Uterus (tissue), 2 donors: ENCODE measurements around the gene PLXNA3.

Experiments
- CTCF ChIP-seq, 4 experiments: fragments of 200-600 bp in 2 of 4; fragments of 450-650 bp in 2 of 4; sonication (generic) in 2 of 4; IDR thresholded peaks; one replicate each; pipeline ENCODE4 v1.5.1; 2016 to 2019; ENCODE audit warnings: antibody characterized with exemption in 4 of 4, mild to moderate bottlenecking in 2 of 4, moderate library complexity in 1 of 4
- POLR2A ChIP-seq, 2 donors: fragments of 450-650 bp; IDR thresholded peaks; one replicate each; pipeline ENCODE4 v1.6.1; 2016; ENCODE audit warnings: antibody characterized with exemption in 2 of 2, mild to moderate bottlenecking in 1 of 2, moderate library complexity in 1 of 2

GRCh38 chrX:154484255-154485149 is 26.4 kb downstream of the PLXNA3 start:
- TF ChIP-seq POLR2A (IDR thresholded peaks at IDR 0.05) (no peak), CTCF (IDR thresholded peaks at IDR 0.05) (no peak)
